Activated CD4-positive, alpha-beta T cell treated with anti-CD3 and anti-CD28 coated beads, Interleukin-2, Interleukin-4, amounts not matched to agents 100 ng/mL and 50 ng/mL, durations not matched to agents 16 hours and 8 hours (primary cell): ENCODE results near the gene TRIO.

Experiments
- DNase-seq: peaks from one replicate; pipeline ENCODE4 v3.0.0-alpha.2; 2020; ENCODE audit warnings: low spot score

TRIO gene

GRCh38 chr5:14438195-14438606, 295.1 kb downstream of the TRIO start:
- peak; percentile 13 for DNase-seq

DNA sequence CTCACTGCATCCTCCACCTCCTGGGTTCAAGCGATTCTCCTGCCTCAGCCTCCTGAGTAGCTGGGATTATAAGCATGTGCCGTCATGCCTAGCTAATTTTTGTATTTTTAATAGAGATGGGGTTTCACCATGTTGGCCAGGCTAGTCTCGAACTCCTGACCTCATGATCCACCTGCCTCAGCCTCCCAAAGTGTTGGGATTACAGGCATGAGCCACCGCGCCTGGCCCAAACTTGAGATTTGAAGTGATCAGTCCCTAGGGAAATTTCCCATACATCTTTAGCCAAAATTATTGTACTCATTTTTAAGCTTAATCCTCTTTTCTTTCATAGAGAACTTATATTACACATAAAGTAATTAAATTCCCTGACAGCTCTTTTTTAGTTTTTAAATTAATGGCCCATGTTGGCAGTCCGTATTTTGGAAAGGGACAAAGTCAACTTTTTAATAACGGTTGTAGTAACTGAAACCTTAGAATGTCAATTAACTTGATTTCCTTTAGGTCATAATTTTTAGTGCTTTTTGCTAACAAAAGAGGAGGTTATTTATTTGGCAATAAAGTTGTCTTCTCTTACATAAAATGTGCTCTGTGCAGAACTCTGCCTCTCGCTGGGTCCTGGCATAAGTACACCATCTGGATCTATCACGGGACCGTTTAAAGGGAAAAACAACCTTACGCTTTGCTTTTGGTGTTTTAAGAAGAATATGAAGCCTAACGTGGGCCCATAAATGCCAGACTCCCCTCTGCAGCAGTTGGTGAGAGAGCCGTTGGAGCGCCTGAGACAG, 296.1 kb downstream of the TRIO start:
- no peak for DNase-seq

DNA sequence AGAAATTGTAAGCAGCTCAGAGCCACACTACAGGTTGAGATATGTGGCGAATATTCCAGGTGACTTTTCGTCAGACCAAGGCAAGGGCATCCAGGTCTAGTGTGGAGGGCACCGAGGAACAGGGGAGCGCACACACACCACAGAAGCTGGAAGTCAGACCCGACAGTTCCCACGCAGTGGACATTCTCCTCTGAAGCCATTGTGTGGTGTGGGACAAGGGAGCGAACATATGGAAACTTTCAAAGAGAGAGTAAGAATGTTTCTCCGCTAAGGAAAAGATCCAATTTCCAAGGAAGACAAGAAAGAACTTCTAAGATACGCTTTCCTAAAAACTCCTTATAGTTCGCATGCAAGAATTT, 297.1 kb downstream of the TRIO start:
- no peak for DNase-seq

DNA sequence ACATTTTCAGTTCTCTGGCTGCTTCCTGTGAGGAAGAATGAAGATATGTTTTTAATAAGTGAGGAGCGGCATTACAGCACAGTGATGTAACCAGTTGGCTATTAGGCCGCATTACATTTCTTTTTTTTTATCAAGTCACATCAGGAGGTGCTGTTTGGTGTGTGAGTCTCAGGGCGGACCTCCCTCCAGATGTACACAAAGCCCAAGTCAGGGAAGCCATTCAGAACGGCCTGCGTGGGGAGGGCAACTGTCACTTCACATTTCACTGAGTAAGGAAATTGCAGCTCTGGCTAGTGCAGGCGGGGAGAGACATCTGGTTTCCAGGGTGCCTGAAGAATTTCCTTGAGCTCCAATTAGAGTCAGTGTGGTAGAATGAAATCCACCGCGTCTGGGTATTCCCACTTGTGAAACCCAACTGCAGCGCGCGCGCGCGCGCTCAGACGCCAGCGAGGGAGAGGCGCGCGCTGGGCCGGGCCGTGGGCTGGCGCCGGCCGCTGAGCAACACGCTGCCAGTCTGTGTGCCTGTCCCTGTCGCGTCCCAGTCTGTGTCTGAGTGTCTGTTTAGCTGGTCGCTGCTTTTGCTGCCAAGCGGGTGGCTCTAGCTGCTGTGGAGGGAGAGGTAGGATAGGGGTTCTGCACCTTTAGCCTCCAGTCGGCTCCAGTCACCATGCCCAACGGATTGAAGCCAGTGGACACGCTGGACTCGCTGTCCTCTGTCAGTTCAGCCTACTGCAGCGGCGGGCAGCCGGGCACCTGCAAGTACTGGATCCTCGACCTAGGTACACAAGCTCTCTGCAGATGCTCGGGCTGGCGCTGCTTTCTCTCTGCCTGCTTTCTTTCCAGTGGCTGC, 297.7 kb downstream of the TRIO start:
- no peak for DNase-seq

DNA sequence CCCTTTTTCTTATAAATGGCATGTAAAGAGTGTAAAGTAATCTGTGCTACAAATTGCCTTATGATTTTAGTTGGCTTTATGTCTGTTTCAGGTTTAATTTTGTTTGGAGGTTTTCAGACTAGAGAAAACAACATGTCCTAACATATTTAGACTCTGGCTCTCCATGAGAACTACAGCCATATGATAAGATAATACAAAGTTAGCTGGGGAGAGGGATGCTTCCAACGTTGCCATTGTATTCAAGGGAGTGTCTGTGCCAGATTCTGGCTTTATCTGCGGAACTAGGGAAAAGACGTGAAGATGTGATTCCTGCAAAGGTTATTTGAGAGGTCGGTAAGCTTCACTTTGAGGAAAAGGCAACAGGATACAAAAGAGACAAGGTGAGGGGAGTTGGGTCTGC, 298.5 kb downstream of the TRIO start:
- DNase-seq, result no peak

DNA sequence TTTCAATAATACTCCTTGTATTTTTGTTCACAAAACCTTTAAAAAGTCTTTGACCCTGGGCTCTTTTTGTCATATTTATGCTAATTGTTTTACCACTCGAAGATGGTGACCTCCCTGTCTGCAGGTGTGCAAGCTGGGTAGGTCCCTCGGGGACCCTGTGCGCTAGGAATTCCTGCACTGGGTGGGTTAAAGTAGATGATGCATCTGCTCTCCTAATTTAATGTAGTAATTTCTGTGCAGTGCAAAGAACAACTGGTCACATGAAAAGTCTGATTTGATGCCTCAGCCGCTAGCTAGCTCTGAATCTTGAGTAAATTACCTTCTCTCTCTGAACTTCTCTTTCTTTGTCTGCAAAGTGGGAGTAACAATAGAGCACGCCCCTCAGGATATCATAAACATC, 299.4 kb downstream of the TRIO start:
- DNase-seq, result no peak

DNA sequence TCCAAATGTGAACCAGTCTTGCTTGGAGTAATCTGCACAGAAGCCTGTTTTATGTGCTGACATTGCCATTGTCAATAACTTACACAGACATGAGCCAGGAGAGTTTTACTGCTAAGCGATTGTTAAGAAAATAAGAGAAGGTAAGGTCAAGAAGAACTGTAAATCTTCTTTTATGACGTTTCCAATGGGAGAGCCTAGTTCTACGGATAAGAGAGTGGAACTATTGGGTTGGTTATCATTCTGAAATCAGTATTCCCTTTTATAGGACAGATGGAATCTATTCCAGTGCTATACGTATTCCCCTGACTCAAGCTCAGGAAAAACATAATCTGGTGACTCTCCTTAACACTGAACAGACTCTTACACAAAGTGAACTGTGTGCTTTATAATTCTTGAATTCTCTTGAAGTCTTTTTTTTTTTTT, 300.5 kb downstream of the TRIO start:
- DNase-seq, result no peak

GRCh38 chr5:14444161-14444560, 301.0 kb downstream of the TRIO start:
- no peak for DNase-seq

DNA sequence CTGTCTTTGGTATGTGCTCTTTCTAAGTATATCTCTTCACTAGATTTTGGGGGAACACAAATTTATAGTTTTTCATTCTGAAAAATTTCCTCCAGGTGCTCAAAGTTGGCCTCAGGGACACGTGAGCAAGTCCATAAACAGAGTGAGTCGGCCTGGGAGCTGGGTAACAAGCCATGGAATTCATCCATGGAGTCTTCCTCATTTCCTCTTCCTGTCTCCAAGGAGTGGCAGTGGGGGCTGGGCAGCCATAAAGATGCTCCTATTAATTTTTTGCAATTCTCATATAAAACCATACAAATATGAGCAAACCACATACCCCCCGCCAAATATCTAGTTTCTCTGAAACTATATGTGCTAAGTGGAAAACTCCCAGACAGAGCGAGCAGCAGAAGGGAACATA, 301.9 kb downstream of the TRIO start:
- DNase-seq, result no peak

DNA sequence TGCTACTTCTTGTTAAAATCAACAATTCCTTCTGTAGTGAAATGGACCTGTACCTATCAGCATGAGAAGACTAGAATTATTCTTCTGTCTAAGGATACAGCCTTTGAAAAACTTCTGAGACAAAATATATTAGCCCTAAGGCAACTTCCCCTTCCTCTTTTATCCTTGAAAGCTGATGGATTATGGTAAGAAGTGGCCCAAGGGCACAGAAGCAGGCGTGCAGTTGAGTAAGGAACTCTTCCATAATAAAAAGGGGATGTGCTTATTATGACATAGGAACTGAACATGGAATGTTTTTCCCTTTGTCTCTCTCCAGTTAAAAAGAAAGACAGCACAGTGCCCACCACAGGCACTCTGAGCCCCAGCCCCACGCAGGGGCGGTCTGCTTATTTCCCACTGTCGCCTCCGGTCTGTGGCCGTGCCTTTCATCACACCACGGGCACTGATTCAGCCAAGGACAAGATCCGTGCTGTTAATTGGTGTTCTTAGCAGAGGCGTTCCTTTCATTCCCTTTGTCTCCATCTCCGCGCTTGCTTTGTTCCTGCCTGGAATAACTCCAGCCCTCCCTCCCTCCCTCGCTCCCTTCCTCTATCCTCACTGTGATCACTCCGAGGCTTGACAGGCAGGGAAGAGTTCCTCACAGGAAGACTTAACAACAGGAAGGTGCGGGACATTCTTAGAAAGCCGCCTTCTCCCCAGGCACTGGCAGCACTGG, 302.6 kb downstream of the TRIO start:
- DNase-seq, result no peak

GRCh38 chr5:14447958-14448911, 305.1 kb downstream of the TRIO start:
- no peak for DNase-seq

- DNase-seq, result no peak
These were observed 306.0 kb downstream of the TRIO start for GRCh38 chr5:14449052-14449661.

GRCh38 chr5:14450018-14450524, 306.9 kb downstream of the TRIO start:
- peak; percentile 42 for DNase-seq

GRCh38 chr5:14450742-14451141, 307.6 kb downstream of the TRIO start:
- DNase-seq, result no peak

DNA sequence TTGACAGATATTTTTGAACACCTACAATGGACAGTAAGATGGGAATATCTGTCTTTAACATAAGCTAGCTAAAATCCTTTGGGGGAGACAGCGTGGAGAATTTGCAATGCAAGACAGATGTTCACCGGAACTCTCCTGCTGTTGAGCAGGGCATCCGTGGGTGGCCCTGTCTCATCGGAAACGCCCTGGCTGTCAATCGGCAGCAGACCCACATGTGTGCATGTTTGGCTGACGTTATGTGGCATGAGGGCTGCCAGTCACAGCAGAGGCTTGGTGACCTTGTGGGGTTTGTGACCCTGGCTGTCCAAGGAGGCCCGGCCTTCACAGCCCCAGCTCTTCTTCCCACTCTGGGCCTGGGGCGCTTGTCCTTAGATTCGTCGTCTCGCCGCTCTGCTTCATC, 308.7 kb downstream of the TRIO start:
- DNase-seq, result no peak

- DNase-seq, result no peak
These were observed 309.7 kb downstream of the TRIO start for GRCh38 chr5:14452685-14453454.

- DNase-seq, result no peak
These were observed 310.3 kb downstream of the TRIO start for GRCh38 chr5:14453481-14453880.

GRCh38 chr5:14455814-14456321, 312.7 kb downstream of the TRIO start:
- DNase-seq, result no peak

GRCh38 chr5:14457476-14457875, 314.3 kb downstream of the TRIO start:
- DNase-seq, result no peak

DNA sequence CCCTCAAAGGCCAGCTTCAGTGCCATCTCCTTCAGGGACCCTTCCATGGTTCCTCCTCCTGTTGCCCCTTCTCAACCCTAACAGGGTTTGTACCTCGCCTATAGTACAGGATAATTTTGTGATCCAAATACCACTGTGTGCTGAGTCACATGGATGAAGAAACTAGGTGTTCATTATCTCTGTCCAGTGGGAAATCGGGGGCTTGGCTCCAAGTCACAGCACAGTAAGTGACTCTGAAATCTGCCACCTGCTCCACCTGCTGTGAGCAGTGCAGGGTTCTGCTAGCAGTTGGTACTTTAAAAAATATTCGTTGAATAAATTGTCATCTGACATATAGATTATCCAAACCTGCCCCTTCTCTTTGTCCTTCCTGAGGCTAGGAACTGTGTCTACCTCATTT, 315.3 kb downstream of the TRIO start:
- no peak for DNase-seq
